Measurements from ENCODE around the gene CA10. TPM values are rescaled to one million over a fixed set of nuclear protein-coding genes. Genes with fewer than 3 reads are reported as not detected.

CA10 gene
- polyA plus RNA-seq, 1 donor from 2014 or later = 6.2 TPM

- Histone ChIP-seq H3K9ac (ENCODE audit: low read length) (no peak overlapping the region), H3K4me3 (ENCODE audit: low read length) (no peak overlapping the region), H4K20me1 (ENCODE audit: insufficient read depth) (no peaks in the 10 kb centered on the region), H3K79me2 (replicated peaks; ENCODE audit: insufficient read depth, low read length) (no peaks in the 10 kb centered on the region), H3K9me3 (ENCODE audit: low read length) (no peaks in the 10 kb centered on the region), H2AFZ (ENCODE audit: low read depth, low read length) (no peak overlapping the region), H3F3A (ENCODE audit: insufficient read depth, low read length, poor library complexity, severe bottlenecking) (no peaks in the 10 kb centered on the region), H3K27me3 (ENCODE audit: insufficient read depth, low read depth, low read length) (no peaks in the 10 kb centered on the region), H3K4me2 (ENCODE audit: low read length) (no peak overlapping the region), H3K36me3 (ENCODE audit: insufficient read depth, low read length) (no peaks in the 10 kb centered on the region), H3K9me2 (ENCODE audit: insufficient read depth, low read length) (no peaks in the 10 kb centered on the region), H3K27ac (ENCODE audit: low read length) (no peak overlapping the region)
- TF ChIP-seq RAD21 (conservative IDR thresholded peaks at IDR 0.05) = no peak
- TF ChIP-seq MXI1 (conservative IDR thresholded peaks at IDR 0.05; ENCODE audit: poor library complexity, severe bottlenecking) = no peak
- TF ChIP-seq, protein P1, sequence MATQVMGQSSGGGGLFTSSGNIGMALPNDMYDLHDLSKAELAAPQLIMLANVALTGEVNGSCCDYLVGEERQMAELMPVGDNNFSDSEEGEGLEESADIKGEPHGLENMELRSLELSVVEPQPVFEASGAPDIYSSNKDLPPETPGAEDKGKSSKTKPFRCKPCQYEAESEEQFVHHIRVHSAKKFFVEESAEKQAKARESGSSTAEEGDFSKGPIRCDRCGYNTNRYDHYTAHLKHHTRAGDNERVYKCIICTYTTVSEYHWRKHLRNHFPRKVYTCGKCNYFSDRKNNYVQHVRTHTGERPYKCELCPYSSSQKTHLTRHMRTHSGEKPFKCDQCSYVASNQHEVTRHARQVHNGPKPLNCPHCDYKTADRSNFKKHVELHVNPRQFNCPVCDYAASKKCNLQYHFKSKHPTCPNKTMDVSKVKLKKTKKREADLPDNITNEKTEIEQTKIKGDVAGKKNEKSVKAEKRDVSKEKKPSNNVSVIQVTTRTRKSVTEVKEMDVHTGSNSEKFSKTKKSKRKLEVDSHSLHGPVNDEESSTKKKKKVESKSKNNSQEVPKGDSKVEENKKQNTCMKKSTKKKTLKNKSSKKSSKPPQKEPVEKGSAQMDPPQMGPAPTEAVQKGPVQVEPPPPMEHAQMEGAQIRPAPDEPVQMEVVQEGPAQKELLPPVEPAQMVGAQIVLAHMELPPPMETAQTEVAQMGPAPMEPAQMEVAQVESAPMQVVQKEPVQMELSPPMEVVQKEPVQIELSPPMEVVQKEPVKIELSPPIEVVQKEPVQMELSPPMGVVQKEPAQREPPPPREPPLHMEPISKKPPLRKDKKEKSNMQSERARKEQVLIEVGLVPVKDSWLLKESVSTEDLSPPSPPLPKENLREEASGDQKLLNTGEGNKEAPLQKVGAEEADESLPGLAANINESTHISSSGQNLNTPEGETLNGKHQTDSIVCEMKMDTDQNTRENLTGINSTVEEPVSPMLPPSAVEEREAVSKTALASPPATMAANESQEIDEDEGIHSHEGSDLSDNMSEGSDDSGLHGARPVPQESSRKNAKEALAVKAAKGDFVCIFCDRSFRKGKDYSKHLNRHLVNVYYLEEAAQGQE (IDR thresholded peaks at IDR 0.05; ENCODE audit: borderline replicate concordance) = no peak
- TF ChIP-seq EZH2 (IDR thresholded peaks at IDR 0.05; ENCODE audit: borderline replicate concordance, insufficient read depth, low read length, poor library complexity, severe bottlenecking) = no peak
- no peak for TF ChIP-seq EP300 (conservative IDR thresholded peaks at IDR 0.05; ENCODE audit: poor library complexity, severe bottlenecking)
- no peak for TF ChIP-seq POLR2AphosphoS5 (IDR thresholded peaks at IDR 0.05)
- TF ChIP-seq TAF1 (IDR thresholded peaks at IDR 0.05; ENCODE audit: low read depth) = no peak
- no peak for TF ChIP-seq SMC3 (conservative IDR thresholded peaks at IDR 0.05; ENCODE audit: poor library complexity)
- TF ChIP-seq, protein P2, sequence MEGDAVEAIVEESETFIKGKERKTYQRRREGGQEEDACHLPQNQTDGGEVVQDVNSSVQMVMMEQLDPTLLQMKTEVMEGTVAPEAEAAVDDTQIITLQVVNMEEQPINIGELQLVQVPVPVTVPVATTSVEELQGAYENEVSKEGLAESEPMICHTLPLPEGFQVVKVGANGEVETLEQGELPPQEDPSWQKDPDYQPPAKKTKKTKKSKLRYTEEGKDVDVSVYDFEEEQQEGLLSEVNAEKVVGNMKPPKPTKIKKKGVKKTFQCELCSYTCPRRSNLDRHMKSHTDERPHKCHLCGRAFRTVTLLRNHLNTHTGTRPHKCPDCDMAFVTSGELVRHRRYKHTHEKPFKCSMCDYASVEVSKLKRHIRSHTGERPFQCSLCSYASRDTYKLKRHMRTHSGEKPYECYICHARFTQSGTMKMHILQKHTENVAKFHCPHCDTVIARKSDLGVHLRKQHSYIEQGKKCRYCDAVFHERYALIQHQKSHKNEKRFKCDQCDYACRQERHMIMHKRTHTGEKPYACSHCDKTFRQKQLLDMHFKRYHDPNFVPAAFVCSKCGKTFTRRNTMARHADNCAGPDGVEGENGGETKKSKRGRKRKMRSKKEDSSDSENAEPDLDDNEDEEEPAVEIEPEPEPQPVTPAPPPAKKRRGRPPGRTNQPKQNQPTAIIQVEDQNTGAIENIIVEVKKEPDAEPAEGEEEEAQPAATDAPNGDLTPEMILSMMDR (IDR thresholded peaks at IDR 0.05; ENCODE audit: poor library complexity, severe bottlenecking) = no peak
These were observed 132.4 kb downstream of the CA10 start for GRCh38 chr17:52026075-52026474.

DNA sequence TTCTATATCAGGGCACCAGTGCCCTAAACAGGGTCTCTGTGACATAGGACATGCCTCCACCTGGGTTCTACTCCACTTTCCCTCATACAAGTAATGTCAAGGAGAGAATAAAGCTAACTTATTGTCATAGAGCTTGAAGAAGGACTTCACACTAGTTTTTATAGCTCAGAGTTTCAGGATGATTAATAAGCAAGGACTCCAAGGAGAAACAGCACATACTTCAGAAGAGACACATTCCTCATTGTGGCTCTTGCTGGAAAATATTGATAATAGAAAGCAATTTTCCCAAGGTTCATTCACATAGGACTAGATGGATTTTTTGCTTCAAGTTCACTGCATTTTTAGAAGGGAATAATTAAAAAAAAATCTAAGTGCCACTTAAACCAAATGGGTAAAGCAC, 133.3 kb downstream of the CA10 start:
- no peak overlapping the region for H3K27ac ChIP-seq (ENCODE audit: low read length)
- no peaks in the 10 kb centered on the region for H4K20me1 ChIP-seq (ENCODE audit: insufficient read depth)
- H3K4me2 ChIP-seq (ENCODE audit: low read length) = no peak overlapping the region
- H3K9ac ChIP-seq (ENCODE audit: low read length) = no peak overlapping the region
- H3K9me2 ChIP-seq (ENCODE audit: insufficient read depth, low read length) = no peaks in the 10 kb centered on the region
- no peak for TF ChIP-seq RAD21 (conservative IDR thresholded peaks at IDR 0.05)
- no peak for TF ChIP-seq MXI1 (conservative IDR thresholded peaks at IDR 0.05; ENCODE audit: poor library complexity, severe bottlenecking)
- TF ChIP-seq, protein P1 (IDR thresholded peaks at IDR 0.05; ENCODE audit: borderline replicate concordance) = no peak
- TF ChIP-seq SMC3 (conservative IDR thresholded peaks at IDR 0.05; ENCODE audit: poor library complexity) = no peak
- TF ChIP-seq, protein P2 (IDR thresholded peaks at IDR 0.05; ENCODE audit: poor library complexity, severe bottlenecking) = no peak
- TF ChIP-seq EP300 (conservative IDR thresholded peaks at IDR 0.05; ENCODE audit: poor library complexity, severe bottlenecking) = no peak
- TF ChIP-seq POLR2AphosphoS5 (IDR thresholded peaks at IDR 0.05) = no peak
- TF ChIP-seq TAF1 (IDR thresholded peaks at IDR 0.05; ENCODE audit: low read depth) = no peak
- TF ChIP-seq EZH2 (IDR thresholded peaks at IDR 0.05; ENCODE audit: borderline replicate concordance, insufficient read depth, low read length, poor library complexity, severe bottlenecking) = no peak
- H3K9me3 ChIP-seq (ENCODE audit: low read length) = no peaks in the 10 kb centered on the region
- no peaks in the 10 kb centered on the region for H3K36me3 ChIP-seq (ENCODE audit: insufficient read depth, low read length)
- H3K4me3 ChIP-seq (ENCODE audit: low read length) = no peak overlapping the region
- no peaks in the 10 kb centered on the region for H3F3A ChIP-seq (ENCODE audit: insufficient read depth, low read length, poor library complexity, severe bottlenecking)
- no peak overlapping the region for H2AFZ ChIP-seq (ENCODE audit: low read depth, low read length)
- H3K27me3 ChIP-seq (ENCODE audit: insufficient read depth, low read depth, low read length) = no peaks in the 10 kb centered on the region
- no peaks in the 10 kb centered on the region for H3K79me2 ChIP-seq (replicated peaks; ENCODE audit: insufficient read depth, low read length)
